Hematopoietic multipotent progenitor cell treated with erythropoietin and hydrocortisone succinate and interleukin-3 and kit ligand, for 17 days (in vitro differentiated cells): ENCODE data around the gene SUGP2.
"Not testable (repeated sequence)": the region's sequence is repeated elsewhere in the genome, so short reads cannot be mapped to it uniquely, and the experiment has no call there.

Experiments
- DNase-seq: peaks from one replicate; pipeline ENCODE4 v3.0.0-alpha.2; 2015; ENCODE audit warnings: low spot score

SUGP2 gene

GRCh38 chr19:19031891-19032290 is 1.4 kb downstream of the SUGP2 start:
- no peak for DNase-seq

- no peak for DNase-seq
Observed at GRCh38 chr19:19028526-19028925, 4.8 kb downstream of the SUGP2 start.

- DNase-seq = no peak
Observed at GRCh38 chr19:19027228-19027627, 6.1 kb downstream of the SUGP2 start.

- DNase-seq = no peak
Observed at GRCh38 chr19:19026299-19026971, 6.9 kb downstream of the SUGP2 start.

GRCh38 chr19:19025861-19026260 is 7.5 kb downstream of the SUGP2 start:
- DNase-seq = no peak

GRCh38 chr19:19023376-19023775 is 9.9 kb downstream of the SUGP2 start:
- DNase-seq = not testable (repeated sequence)

- DNase-seq = no peak
Observed at GRCh38 chr19:19022380-19022961, 10.8 kb downstream of the SUGP2 start.

GRCh38 chr19:19021115-19021514 is 12.2 kb downstream of the SUGP2 start:
- DNase-seq = no peak

- DNase-seq = no peak
Observed at GRCh38 chr19:19010551-19010950, 22.8 kb downstream of the SUGP2 start.

GRCh38 chr19:19009951-19010350 is 23.4 kb downstream of the SUGP2 start:
- DNase-seq = no peak

GRCh38 chr19:19006213-19006612 is 27.1 kb downstream of the SUGP2 start:
- no peak for DNase-seq

- no peak for DNase-seq
Observed at GRCh38 chr19:19004144-19004543, 29.2 kb downstream of the SUGP2 start.

- no peak for DNase-seq
Observed at GRCh38 chr19:18999896-19000620, 33.3 kb downstream of the SUGP2 start.

- DNase-seq = no peak
Observed at GRCh38 chr19:18999016-18999758, 34.1 kb downstream of the SUGP2 start.

- DNase-seq = no peak
Observed at GRCh38 chr19:18998276-18998675, 35.0 kb downstream of the SUGP2 start.

- DNase-seq = no peak
Observed at GRCh38 chr19:18996796-18997394, 36.4 kb downstream of the SUGP2 start.

GRCh38 chr19:18996351-18996750 is 37.0 kb downstream of the SUGP2 start:
- no peak for DNase-seq

- no peak for DNase-seq
Observed at GRCh38 chr19:18995804-18996241, 37.5 kb downstream of the SUGP2 start.

GRCh38 chr19:18993115-18993514 is 40.2 kb downstream of the SUGP2 start:
- DNase-seq = no peak

- DNase-seq = no peak
Observed at GRCh38 chr19:18992696-18993095, 40.6 kb downstream of the SUGP2 start.

GRCh38 chr19:18991468-18991867 is 41.8 kb downstream of the SUGP2 start:
- DNase-seq = no peak

- no peak for DNase-seq
Observed at GRCh38 chr19:18991006-18991405, 42.3 kb downstream of the SUGP2 start.
